HUES48 (cell line): ENCODE measurements around the gene RPS2.
A peak's percentile ranks its signal among the peaks of the same experiment; 100 is the strongest.
"Not testable (repeated sequence)": the region's sequence is repeated elsewhere in the genome, so short reads cannot be mapped to it uniquely, and the experiment has no call there.

Experiments used
- H3K27ac ChIP-seq: one replicate; pipeline ENCODE4 v1.7.0; 2013; ENCODE audit warnings: low read depth, low read length, inconsistent platforms
- H3K27me3 ChIP-seq: 2 replicates; pipeline ENCODE4 v1.6.1; 2013; ENCODE audit warnings: mild to moderate bottlenecking, low read length; ENCODE audit not compliant: control insufficient read depth, insufficient read depth
- H3K36me3 ChIP-seq: 2 replicates; pipeline ENCODE4 v1.6.1; 2013; ENCODE audit warnings: low read length; ENCODE audit not compliant: control insufficient read depth, insufficient read depth
- H3K4me1 ChIP-seq: 2 replicates; pipeline ENCODE4 v1.6.1; 2013; ENCODE audit warnings: mild to moderate bottlenecking, low read length; ENCODE audit not compliant: control insufficient read depth, insufficient read depth
- H3K4me3 ChIP-seq: 2 replicates; pipeline ENCODE4 v1.5.1; 2013; ENCODE audit warnings: mild to moderate bottlenecking, low read depth, low read length
- H3K9ac ChIP-seq: 2 replicates; pipeline ENCODE4 v1.6.1; 2013; ENCODE audit warnings: mild to moderate bottlenecking, low read depth, low read length, moderate library complexity
- H3K9me3 ChIP-seq: 2 replicates; pipeline ENCODE4 v1.6.1; 2013; ENCODE audit warnings: low read length; ENCODE audit not compliant: control insufficient read depth, insufficient read depth

RPS2 gene

DNA sequence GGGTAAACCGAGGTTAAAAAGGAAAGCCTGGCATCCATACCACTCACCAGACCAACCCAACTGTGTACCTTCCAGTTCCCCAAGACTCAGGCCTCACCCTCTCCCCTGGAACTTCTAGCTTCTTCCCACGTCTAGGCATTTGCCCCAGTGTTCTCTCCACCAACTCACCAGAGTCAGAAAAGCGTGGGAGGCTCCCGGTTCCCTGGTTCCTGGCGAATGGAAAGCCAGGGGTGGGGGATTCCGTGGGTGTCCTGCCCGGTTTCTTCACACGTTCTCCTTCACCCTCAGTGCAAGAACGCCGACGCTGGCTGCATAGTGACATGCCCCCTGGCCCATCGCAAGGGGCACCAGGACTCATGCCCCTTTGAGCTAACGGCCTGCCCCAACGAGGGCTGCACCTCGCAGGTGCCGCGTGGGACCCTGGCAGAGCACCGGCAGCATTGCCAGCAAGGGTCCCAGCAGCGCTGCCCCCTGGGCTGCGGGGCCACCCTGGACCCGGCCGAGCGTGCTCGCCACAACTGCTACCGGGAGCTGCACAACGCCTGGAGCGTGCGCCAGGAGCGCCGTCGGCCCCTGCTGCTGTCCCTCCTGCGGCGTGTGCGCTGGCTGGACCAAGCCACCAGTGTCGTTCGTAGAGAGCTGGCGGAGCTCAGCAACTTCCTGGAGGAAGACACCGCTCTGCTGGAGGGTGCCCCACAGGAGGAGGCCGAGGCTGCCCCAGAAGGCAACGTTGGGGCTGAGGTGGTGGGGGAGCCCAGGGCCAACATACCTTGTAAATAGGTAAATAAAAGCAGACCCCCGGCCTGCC lies 3.7 kb upstream of the RPS2 start:
- Histone ChIP-seq H3K27ac (no peak overlapping the region), H3K4me1 (peaks cover 4% of the 10 kb centered on the region; the same call in 1 of the 2 replicates), H3K9me3 (no peaks in the 10 kb centered on the region), H3K9ac (no peak overlapping the region), H3K27me3 (no peaks in the 10 kb centered on the region), H3K4me3 (no peak overlapping the region), H3K36me3 (peaks cover 9% of the 10 kb centered on the region)

DNA sequence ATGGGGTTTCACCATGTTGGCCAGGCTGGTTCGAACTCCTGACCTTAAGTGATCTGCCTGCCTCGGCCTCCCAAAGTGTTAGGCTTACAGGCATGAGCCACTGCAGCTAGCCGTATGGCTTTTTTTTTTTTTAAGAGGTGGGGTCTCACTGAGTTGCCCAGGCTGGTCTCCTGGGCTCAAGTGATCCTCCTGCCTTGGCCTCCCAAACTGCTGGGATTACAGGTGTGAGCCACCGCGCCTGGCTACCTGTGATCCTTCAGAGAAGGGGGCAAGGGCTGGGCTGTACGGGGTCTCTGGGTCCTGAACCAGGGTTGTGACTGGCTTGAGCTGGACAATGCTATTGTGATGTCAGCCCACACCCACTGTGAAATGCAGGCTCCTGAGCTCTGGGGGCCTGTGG lies 1.8 kb upstream of the RPS2 start, which contains the start of gene RNF151:
RNF151 (plus strand) TSS at position 397 of the 400 bp plus-strand sequence. CDS start 26 bp downstream, outside the sequence.
- Histone ChIP-seq H3K27me3 (no peaks in the 10 kb centered on the region), H3K9me3 (no peaks in the 10 kb centered on the region), H3K36me3 (peaks cover 28% of the 10 kb centered on the region), H3K9ac (0 out of 2 replicates have a peak within 1 kb of the TSS, but pooled peaks have one; percentile 95), H3K4me1 (peaks cover 10% of the 10 kb centered on the region), H3K27ac (no peak within 1 kb of the TSS), H3K4me3 (peak within 1 kb of the TSS; percentile 84)

- H3K9me3 ChIP-seq: no peaks in the 10 kb centered on the region
- peaks cover 32% of the 10 kb centered on the region for H3K36me3 ChIP-seq
- peak overlapping the region; percentile 97 for H3K27ac ChIP-seq
- peak overlapping the region; percentile 84 for H3K4me3 ChIP-seq
- H3K4me1 ChIP-seq: peaks cover 13% of the 10 kb centered on the region
- H3K9ac ChIP-seq: peak overlapping the region; percentile 95
- no peaks in the 10 kb centered on the region for H3K27me3 ChIP-seq
Measured at GRCh38 chr16:1965396-1966001, 873 bp upstream of the RPS2 start.

GRCh38 chr16:1963806-1964505 lies 670 bp downstream of the RPS2 start:
- Histone ChIP-seq H3K27ac (peak overlapping the region; percentile 97), H3K4me3 (peak overlapping the region; percentile 84), H3K27me3 (no peaks in the 10 kb centered on the region), H3K36me3 (peaks cover 32% of the 10 kb centered on the region), H3K4me1 (peaks cover 14% of the 10 kb centered on the region), H3K9ac (peak overlapping the region; percentile 99), H3K9me3 (no peaks in the 10 kb centered on the region)

GRCh38 chr16:1962161-1963153 lies 2.2 kb downstream of the RPS2 start:
- H3K4me3 ChIP-seq: peak overlapping the region; percentile 84
- not testable (repeated sequence) for H3K27me3 ChIP-seq, H3K9me3 ChIP-seq
- peak overlapping the region; percentile 97 for H3K27ac ChIP-seq
- H3K36me3 ChIP-seq: peaks cover 32% of the 10 kb centered on the region
- H3K4me1 ChIP-seq: peaks cover 18% of the 10 kb centered on the region
- H3K9ac ChIP-seq: peak overlapping the region; percentile 99

- Histone ChIP-seq H3K4me3 (peak overlapping the region; percentile 33), H3K36me3 (peaks cover 32% of the 10 kb centered on the region), H3K27ac (peak overlapping the region; percentile 97), H3K27me3 (no peaks in the 10 kb centered on the region), H3K4me1 (peaks cover 18% of the 10 kb centered on the region), H3K9ac (no peak overlapping the region), H3K9me3 (no peaks in the 10 kb centered on the region)
Measured at GRCh38 chr16:1961651-1962067, 3.0 kb downstream of the RPS2 start.

DNA sequence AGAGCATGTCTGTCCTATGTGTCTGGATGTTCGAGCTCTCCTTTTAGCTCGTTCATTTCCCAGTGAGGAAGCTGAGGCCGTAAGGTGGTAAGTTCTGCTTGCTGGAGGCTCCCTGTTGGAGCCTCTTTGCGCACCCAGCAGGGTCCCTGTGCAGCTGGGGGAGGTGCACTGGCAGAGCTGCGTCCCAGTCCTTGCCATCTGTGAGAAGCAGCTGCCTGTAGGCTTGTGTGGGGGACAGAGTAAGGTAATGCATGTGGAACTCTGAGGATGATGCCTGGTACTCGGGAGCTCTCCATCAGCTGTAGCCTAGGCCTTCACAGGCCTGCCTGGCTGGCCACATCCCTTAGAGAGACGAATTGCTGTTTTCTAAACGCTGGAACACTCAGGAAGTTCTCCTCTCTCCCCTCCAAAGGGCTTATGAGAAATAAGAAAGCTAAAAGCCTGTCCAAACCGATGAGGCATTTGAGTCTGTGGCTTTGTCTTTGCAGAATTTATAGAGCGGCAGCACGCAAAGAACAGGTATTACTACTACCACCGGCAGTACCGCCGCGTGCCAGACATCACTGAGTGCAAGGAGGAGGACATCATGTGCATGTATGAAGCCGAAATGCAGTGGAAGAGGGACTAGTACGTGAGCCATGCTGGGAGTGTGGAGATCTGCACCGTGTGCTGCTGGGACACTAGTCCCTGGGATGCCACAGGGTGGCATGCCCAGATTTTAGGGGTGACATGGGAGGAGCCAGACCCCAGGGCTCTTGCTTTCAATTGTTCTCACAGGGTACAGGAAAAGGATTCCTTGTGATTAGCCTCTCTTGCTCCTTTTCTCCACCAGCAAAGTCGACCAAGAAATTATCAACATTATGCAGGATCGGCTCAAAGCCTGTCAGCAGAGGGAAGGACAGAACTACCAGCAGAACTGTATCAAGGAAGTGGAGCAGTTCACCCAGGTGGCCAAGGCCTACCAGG lies 3.7 kb downstream of the RPS2 start:
- Histone ChIP-seq H3K9me3 (no peaks in the 10 kb centered on the region), H3K9ac (peak overlapping the region; percentile 89), H3K4me3 (peak overlapping the region; percentile 87), H3K27ac (peak overlapping the region; percentile 97), H3K36me3 (peaks cover 32% of the 10 kb centered on the region), H3K4me1 (peaks cover 18% of the 10 kb centered on the region), H3K27me3 (no peaks in the 10 kb centered on the region)

- Histone ChIP-seq H3K9ac (peak within 1 kb of the TSS; percentile 89), H3K27me3 (no peaks in the 10 kb centered on the region), H3K27ac (peak within 1 kb of the TSS; percentile 97), H3K9me3 (no peaks in the 10 kb centered on the region), H3K4me1 (peaks cover 18% of the 10 kb centered on the region), H3K4me3 (peak within 1 kb of the TSS; percentile 87), H3K36me3 (peaks cover 32% of the 10 kb centered on the region)
Measured at GRCh38 chr16:1959269-1960039, 5.2 kb downstream of the RPS2 start, which contains the start of gene NDUFB10. TSS of gene NDUFB10 (plus strand) at chr16:1959538. CDS start at chr16:1959625, 87 bp downstream.

GRCh38 chr16:1958715-1959268 lies 5.8 kb downstream of the RPS2 start:
- peaks cover 18% of the 10 kb centered on the region for H3K4me1 ChIP-seq
- no peak overlapping the region for H3K27ac ChIP-seq
- no peaks in the 10 kb centered on the region for H3K9me3 ChIP-seq
- no peaks in the 10 kb centered on the region for H3K27me3 ChIP-seq
- H3K4me3 ChIP-seq: peak overlapping the region; percentile 87
- peaks cover 28% of the 10 kb centered on the region for H3K36me3 ChIP-seq
- no peak overlapping the region for H3K9ac ChIP-seq
